OCI-LY3 (cell line): ENCODE data around the gene TMEM232.

ENCODE experiments used
- H2AFZ ChIP-seq: fragments of 200-600, 300-600 bp; shearing (Covaris generic); 2 replicates; pipeline ENCODE4 v1.6.0; 2014; ENCODE audit warnings: antibody characterized with exemption, low read depth, low read length
- H3K27ac ChIP-seq: fragments of 200-600, 300-600 bp; sonication (generic); 2 replicates; pipeline ENCODE4 v1.5.1; 2014; ENCODE audit warnings: mild to moderate bottlenecking, low read length, moderate library complexity, mixed read lengths
- H3K27me3 ChIP-seq: fragments of 200-600, 300-600 bp; sonication (generic); 2 replicates; pipeline ENCODE4 v1.6.1; 2014; ENCODE audit warnings: low read depth, low read length, mixed read lengths
- H3K36me3 ChIP-seq: fragments of 200-600, 300-600 bp; sonication (generic); replicated peaks from 2 replicates; pipeline ENCODE3; 2014; ENCODE audit warnings: low read depth, low read length, mixed read lengths
- H3K4me1 ChIP-seq: fragments of 300-600, 200-600 bp; sonication (generic); 2 replicates; pipeline ENCODE4 v1.6.1; 2014; ENCODE audit warnings: low read length, mixed read lengths
- H3K4me2 ChIP-seq: fragments of 200-600, 300-600 bp; sonication (generic); 2 replicates; pipeline ENCODE4 v1.6.1; 2014; ENCODE audit warnings: low read length, mixed read lengths
- H3K4me3 ChIP-seq: fragments of 300-600, 200-600 bp; sonication (generic); 2 replicates; pipeline ENCODE4 v1.5.1; 2014; ENCODE audit warnings: antibody characterized with exemption, mild to moderate bottlenecking, low read length, moderate library complexity
- H3K79me2 ChIP-seq: fragments of 300-600, 200-600 bp; shearing (Covaris generic); 2 replicates; pipeline ENCODE4 v1.6.1; 2014; ENCODE audit warnings: mild to moderate bottlenecking, low read length, mixed read lengths
- H3K9ac ChIP-seq: fragments of 300-600, 200-600 bp; shearing (Covaris generic); 2 replicates; pipeline ENCODE4 v1.6.0; 2014; ENCODE audit warnings: mild to moderate bottlenecking, low read length, moderate library complexity
- H3K9me3 ChIP-seq: fragments of 200-600, 300-600 bp; shearing (Covaris generic); 2 replicates; pipeline ENCODE4 v1.6.1; 2014; ENCODE audit warnings: low read length, mixed read lengths; ENCODE audit not compliant: insufficient read depth
- H4K20me1 ChIP-seq: fragments of 200-600, 300-600 bp; sonication (generic); 2 replicates; pipeline ENCODE4 v1.6.1; 2016; ENCODE audit warnings: low read length, mixed read lengths; ENCODE audit not compliant: insufficient read depth
- EZH2phosphoT487 ChIP-seq: fragments of 200-600 bp; shearing (Covaris generic); IDR thresholded peaks from 2 replicates; pipeline ENCODE4 v1.6.1; 2018; ENCODE audit warnings: antibody characterized with exemption, mixed run types, low read depth
- TF ChIP-seq, protein P1 (sequence below): fragments of 200-600, 300-600 bp; sonication (generic); IDR thresholded peaks from 2 replicates; pipeline ENCODE4 v1.5.1; 2014; ENCODE audit warnings: antibody characterized with exemption, low read length, low read depth

The TMEM232 gene

DNA sequence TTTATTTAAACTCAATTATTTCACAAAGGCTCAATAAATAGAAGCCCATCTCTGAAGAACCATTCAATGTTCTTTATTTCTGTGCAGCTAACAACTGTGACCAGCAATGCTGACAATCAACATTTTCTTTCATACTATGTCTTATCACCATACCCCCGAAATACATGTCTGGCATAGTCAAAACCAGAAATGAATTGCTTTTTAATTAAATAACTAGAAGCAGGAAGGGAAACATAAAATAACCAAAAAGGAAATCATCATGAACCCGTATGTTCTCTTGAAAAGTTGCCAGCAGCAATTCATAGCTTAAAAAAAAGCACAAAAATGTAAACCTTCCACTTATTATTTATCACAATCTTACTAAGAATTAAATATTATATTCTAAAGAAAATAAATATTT is 212.4 kb downstream of the TMEM232 start:
- H3K36me3 ChIP-seq, result no peaks in the 10 kb centered on the region
- H3K4me3 ChIP-seq, result no peak overlapping the region
- H3K27me3 ChIP-seq, result no peaks in the 10 kb centered on the region
- H3K79me2 ChIP-seq, result no peaks in the 10 kb centered on the region
- H3K4me1 ChIP-seq, result peaks cover 3% of the 10 kb centered on the region; the same call in 1 of the 2 replicates
- no peak overlapping the region for H2AFZ ChIP-seq
- no peaks in the 10 kb centered on the region for H3K9me3 ChIP-seq
- H3K4me2 ChIP-seq, result no peak overlapping the region
- TF ChIP-seq EZH2phosphoT487, result no peak
- TF ChIP-seq, protein P1, sequence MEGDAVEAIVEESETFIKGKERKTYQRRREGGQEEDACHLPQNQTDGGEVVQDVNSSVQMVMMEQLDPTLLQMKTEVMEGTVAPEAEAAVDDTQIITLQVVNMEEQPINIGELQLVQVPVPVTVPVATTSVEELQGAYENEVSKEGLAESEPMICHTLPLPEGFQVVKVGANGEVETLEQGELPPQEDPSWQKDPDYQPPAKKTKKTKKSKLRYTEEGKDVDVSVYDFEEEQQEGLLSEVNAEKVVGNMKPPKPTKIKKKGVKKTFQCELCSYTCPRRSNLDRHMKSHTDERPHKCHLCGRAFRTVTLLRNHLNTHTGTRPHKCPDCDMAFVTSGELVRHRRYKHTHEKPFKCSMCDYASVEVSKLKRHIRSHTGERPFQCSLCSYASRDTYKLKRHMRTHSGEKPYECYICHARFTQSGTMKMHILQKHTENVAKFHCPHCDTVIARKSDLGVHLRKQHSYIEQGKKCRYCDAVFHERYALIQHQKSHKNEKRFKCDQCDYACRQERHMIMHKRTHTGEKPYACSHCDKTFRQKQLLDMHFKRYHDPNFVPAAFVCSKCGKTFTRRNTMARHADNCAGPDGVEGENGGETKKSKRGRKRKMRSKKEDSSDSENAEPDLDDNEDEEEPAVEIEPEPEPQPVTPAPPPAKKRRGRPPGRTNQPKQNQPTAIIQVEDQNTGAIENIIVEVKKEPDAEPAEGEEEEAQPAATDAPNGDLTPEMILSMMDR, result no peak
- H4K20me1 ChIP-seq, result no peaks in the 10 kb centered on the region
- no peak overlapping the region for H3K27ac ChIP-seq
- H3K9ac ChIP-seq, result no peak overlapping the region

DNA sequence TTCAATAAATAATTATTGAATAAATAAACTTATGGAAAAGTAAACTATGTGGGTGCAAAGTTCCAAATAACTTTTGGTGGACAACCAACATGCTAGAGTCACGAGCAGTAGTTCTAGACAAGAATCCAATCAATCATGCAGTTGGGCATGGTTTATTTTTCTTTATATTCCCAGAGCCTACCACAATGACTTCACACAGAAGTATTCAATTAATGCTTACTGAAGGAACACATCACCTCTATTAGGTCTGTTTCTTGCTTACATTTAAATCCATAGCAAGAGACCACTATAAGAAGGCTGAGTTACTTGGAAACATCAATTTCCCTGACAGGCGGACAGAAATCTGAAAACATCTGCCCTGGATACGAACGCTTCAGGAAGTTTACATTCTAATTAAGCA is 214.2 kb downstream of the TMEM232 start:
- Histone ChIP-seq H3K27me3 (no peaks in the 10 kb centered on the region), H3K9ac (no peak overlapping the region), H3K4me2 (no peak overlapping the region), H4K20me1 (no peaks in the 10 kb centered on the region), H3K4me1 (peaks cover 3% of the 10 kb centered on the region; the same call in 1 of the 2 replicates), H3K4me3 (no peak overlapping the region), H3K27ac (no peak overlapping the region), H3K9me3 (no peaks in the 10 kb centered on the region), H3K79me2 (no peaks in the 10 kb centered on the region), H2AFZ (no peak overlapping the region), H3K36me3 (no peaks in the 10 kb centered on the region)
- TF ChIP-seq, protein P1, result no peak
- TF ChIP-seq EZH2phosphoT487, result no peak

- TF ChIP-seq EZH2phosphoT487, result no peak
- TF ChIP-seq, protein P1, result no peak
- no peak overlapping the region for H3K4me2 ChIP-seq
- H3K36me3 ChIP-seq, result no peaks in the 10 kb centered on the region
- peaks cover 3% of the 10 kb centered on the region; the same call in 1 of the 2 replicates for H3K4me1 ChIP-seq
- no peak overlapping the region for H2AFZ ChIP-seq
- no peaks in the 10 kb centered on the region for H4K20me1 ChIP-seq
- no peak overlapping the region for H3K9ac ChIP-seq
- no peak overlapping the region for H3K27ac ChIP-seq
- H3K9me3 ChIP-seq, result no peaks in the 10 kb centered on the region
- no peaks in the 10 kb centered on the region for H3K79me2 ChIP-seq
- no peaks in the 10 kb centered on the region for H3K27me3 ChIP-seq
- no peak overlapping the region for H3K4me3 ChIP-seq
Measured at GRCh38 chr5:110510146-110510545, 216.3 kb downstream of the TMEM232 start.

- Histone ChIP-seq H3K9me3 (no peaks in the 10 kb centered on the region), H3K79me2 (no peaks in the 10 kb centered on the region), H3K27me3 (no peaks in the 10 kb centered on the region), H4K20me1 (no peaks in the 10 kb centered on the region), H3K27ac (no peak overlapping the region), H3K36me3 (no peaks in the 10 kb centered on the region), H3K4me2 (no peak overlapping the region), H3K4me3 (no peak overlapping the region), H2AFZ (no peak overlapping the region), H3K4me1 (no peaks in the 10 kb centered on the region), H3K9ac (no peak overlapping the region)
- no peak for TF ChIP-seq EZH2phosphoT487
- TF ChIP-seq, protein P1, result no peak
Measured at GRCh38 chr5:110507972-110508371, 218.5 kb downstream of the TMEM232 start.
